GM06990 (cell line): Measurements from ENCODE around the gene CABP7.

Experiments
- DNase-seq: peaks from one replicate; pipeline ENCODE4 v3.0.0-alpha.2; 2011; ENCODE audit not compliant: insufficient read length; ENCODE audit errors: extremely low read depth
- H3K27me3 ChIP-seq: replicated peaks from 2 replicates; pipeline ENCODE4 v1.6.0; 2011; ENCODE audit warnings: low read length; ENCODE audit not compliant: control insufficient read depth, insufficient read depth
- H3K36me3 ChIP-seq: 2 replicates; pipeline ENCODE4 v1.5.1; 2011; ENCODE audit warnings: low read length; ENCODE audit not compliant: control insufficient read depth, insufficient read depth
- H3K4me3 ChIP-seq: replicated peaks from 2 replicates; pipeline ENCODE4 v1.5.1; 2011; ENCODE audit warnings: low read depth, mild to moderate bottlenecking, control low read depth, low read length
- CTCF ChIP-seq: IDR thresholded peaks from 2 replicates; pipeline ENCODE4 v1.5.1; 2011; ENCODE audit warnings: low read length, control low read depth, mild to moderate bottlenecking, inconsistent platforms; ENCODE audit not compliant: insufficient read depth, poor library complexity, severe bottlenecking

Gene CABP7

GRCh38 chr22:29744902-29745301 lies 25.1 kb downstream of the CABP7 start:
- Histone ChIP-seq H3K36me3 (peaks cover 9% of the 10 kb centered on the region), H3K4me3 (no peak overlapping the region), H3K27me3 (no peaks in the 10 kb centered on the region)
- no peak for DNase-seq
- TF ChIP-seq CTCF: no peak

GRCh38 chr22:29747832-29748231 lies 28.0 kb downstream of the CABP7 start:
- H3K36me3 ChIP-seq: peaks cover 9% of the 10 kb centered on the region
- no peaks in the 10 kb centered on the region for H3K27me3 ChIP-seq
- no peak overlapping the region for H3K4me3 ChIP-seq
- no peak for TF ChIP-seq CTCF
- DNase-seq: no peak

- H3K4me3 ChIP-seq: no peak overlapping the region
- DNase-seq: no peak
- no peak for TF ChIP-seq CTCF
Measured at GRCh38 chr22:29748248-29748893, 28.6 kb downstream of the CABP7 start.

GRCh38 chr22:29750029-29750428 lies 30.2 kb downstream of the CABP7 start:
- peaks cover 9% of the 10 kb centered on the region for H3K36me3 ChIP-seq
- no peaks in the 10 kb centered on the region for H3K27me3 ChIP-seq
- no peak for DNase-seq
- no peak for TF ChIP-seq CTCF
- H3K4me3 ChIP-seq: no peak overlapping the region

More at GRCh38 chr22:29748248-29748893, 28.6 kb downstream of the CABP7 start:
- peaks cover 9% of the 10 kb centered on the region for H3K36me3 ChIP-seq
- no peaks in the 10 kb centered on the region for H3K27me3 ChIP-seq

- no peak overlapping the region for H3K4me3 ChIP-seq
- no peak for TF ChIP-seq CTCF
- H3K36me3 ChIP-seq: peaks cover 7% of the 10 kb centered on the region
- H3K27me3 ChIP-seq: no peaks in the 10 kb centered on the region
- DNase-seq: no peak
Measured at GRCh38 chr22:29750559-29751538, 31.0 kb downstream of the CABP7 start.
